GM12864 (cell line): Measurements from ENCODE around the gene STS.

Source experiments
- DNase-seq: peaks from one replicate; pipeline ENCODE4 v3.0.0-alpha.2; 2011; ENCODE audit warnings: low read depth
- H3K4me3 ChIP-seq: 2 replicates; pipeline ENCODE4 v1.5.1; 2011; ENCODE audit warnings: mild to moderate bottlenecking, low read depth, low read length, control low read depth
- TF ChIP-seq, protein P1 (sequence below): IDR thresholded peaks from 2 replicates; pipeline ENCODE4 v1.5.1; 2011; ENCODE audit warnings: low read depth, mild to moderate bottlenecking, moderate library complexity, low read length, control low read depth, inconsistent platforms; ENCODE audit errors: missing control alignments

The STS gene

DNA sequence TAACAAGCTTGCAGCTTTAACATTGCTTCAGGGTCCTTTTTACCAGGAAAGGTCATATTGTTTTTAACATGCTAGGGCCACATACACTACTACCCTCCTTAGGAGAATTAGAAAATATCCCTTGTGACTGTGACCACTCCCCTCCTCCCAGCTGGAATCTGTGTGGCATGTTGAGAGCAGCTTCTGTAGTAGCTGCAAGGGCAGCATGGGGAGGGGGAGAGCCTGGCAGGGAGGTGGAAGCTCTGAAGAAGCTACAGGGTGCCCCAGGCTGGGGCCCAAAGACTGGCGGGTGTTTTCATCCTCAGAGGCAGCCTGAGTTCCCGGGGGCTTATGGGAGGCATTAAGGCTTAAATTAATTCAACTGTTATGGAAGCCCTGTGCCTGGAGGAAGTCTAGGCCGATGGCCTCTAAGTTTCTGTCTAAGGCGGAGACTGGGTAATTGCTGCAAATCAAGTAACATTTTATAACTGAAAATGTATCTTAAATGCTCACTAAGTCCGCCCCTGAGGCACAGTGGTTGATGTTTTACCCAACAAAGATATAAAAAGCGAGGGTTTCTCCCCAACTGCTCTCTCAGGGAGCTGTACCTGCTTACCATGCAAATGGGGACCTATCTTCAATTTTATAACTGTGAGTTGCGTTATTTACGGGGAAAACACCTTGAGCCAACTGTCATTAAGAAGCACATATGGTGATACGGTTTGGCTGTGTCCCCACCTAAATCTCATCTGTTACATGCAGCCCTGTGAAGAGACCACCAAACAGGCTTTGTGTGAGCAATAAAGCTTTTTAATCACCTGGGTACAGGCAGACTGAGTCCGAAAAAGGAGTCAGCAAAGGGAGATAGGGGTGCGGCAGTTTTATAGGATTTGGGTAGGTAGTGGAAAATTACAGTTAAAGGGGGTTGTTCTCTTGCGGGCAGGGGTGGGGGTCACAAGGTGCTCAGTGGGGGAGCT, 37.4 kb upstream of the STS start:
- H3K4me3 ChIP-seq: no peak overlapping the region; the same call in 1 of the 2 replicates
- DNase-seq: no peak
- TF ChIP-seq, protein P1, sequence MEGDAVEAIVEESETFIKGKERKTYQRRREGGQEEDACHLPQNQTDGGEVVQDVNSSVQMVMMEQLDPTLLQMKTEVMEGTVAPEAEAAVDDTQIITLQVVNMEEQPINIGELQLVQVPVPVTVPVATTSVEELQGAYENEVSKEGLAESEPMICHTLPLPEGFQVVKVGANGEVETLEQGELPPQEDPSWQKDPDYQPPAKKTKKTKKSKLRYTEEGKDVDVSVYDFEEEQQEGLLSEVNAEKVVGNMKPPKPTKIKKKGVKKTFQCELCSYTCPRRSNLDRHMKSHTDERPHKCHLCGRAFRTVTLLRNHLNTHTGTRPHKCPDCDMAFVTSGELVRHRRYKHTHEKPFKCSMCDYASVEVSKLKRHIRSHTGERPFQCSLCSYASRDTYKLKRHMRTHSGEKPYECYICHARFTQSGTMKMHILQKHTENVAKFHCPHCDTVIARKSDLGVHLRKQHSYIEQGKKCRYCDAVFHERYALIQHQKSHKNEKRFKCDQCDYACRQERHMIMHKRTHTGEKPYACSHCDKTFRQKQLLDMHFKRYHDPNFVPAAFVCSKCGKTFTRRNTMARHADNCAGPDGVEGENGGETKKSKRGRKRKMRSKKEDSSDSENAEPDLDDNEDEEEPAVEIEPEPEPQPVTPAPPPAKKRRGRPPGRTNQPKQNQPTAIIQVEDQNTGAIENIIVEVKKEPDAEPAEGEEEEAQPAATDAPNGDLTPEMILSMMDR: no peak

GRCh38 chrX:7110821-7111276, 36.7 kb upstream of the STS start:
- no peak overlapping the region for H3K4me3 ChIP-seq
- TF ChIP-seq, protein P1: no peak
- peak; percentile 69 for DNase-seq

DNA sequence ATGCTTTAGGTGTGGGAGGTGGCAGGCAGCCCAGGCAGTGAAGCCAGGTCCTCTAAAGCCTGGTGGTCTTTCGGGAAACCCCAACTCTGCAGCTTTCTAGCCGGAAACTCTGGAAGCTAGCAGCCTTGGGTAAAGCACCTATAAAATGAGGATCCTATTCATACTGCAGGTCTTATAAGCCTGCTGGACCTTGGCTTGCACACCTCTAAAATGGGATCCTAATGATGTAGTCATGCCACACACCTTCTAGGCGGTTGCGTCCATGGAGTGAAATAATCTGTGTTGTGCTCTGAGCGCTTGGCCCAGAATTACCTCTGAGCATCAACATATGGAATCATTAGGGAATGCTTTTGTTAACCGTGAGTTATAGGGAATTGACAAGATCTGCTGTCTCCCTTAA, 36.0 kb upstream of the STS start:
- no peak for DNase-seq
- TF ChIP-seq, protein P1: no peak
- H3K4me3 ChIP-seq: no peak overlapping the region

DNA sequence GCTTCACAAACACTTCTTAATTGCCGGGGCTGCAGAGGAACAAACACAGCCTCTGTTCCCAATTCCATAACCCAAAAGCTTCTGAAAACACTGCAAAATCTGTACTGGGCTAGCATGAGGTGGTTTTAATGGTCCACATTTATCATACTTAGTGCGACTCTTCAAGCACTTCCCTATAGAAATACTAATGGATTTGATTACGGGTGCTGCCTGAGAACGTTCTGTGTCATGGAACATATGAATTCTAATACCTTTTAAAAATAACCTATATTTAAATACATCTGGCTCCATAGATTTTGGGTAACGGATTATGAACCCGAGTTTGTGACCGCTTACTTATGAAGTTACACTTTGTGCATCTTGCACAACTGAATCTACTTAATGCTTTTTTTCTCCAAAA, 35.4 kb upstream of the STS start:
- no peak overlapping the region for H3K4me3 ChIP-seq
- DNase-seq: no peak
- TF ChIP-seq, protein P1: no peak

DNA sequence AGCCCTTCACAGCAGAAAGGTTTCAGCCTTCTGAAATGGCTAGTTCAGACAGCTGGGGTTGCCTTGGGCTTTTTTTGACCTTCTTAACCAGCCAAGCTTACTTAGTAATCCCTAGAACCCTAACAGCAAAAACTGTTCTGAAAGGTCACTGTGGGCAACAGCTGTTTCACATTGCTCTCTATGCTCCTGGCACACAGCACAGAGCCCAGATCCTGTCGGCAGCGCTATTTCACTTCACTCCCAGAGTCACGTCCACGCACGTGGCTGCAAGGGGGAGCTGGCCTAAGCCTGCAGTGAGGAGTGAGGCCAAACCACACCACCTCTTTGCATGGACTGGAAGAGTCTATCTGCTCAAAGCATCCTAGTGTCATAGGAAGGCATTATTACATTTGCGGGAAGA, 32.0 kb upstream of the STS start:
- DNase-seq: peak; percentile 76
- TF ChIP-seq, protein P1: no peak
- no peak overlapping the region for H3K4me3 ChIP-seq

DNA sequence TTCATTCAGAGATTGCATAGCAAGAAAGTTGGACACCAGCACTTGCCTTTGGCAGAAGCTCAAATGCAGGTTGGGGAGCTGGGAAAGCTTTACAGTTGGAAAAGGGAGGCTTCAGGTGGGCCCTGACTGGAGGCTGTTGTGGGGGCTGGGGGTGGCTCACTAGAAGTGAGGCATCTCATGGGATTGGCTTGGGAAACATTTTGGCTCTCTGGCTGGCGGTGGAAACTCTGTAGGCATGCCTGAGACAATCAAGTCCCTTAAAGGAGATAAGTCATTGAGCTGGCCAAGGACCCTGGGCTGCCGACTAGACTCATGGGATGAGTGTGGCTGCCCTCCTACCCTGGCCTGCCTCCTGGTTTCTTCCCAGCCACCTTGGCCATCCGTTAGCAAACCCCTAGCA, 31.4 kb upstream of the STS start:
- TF ChIP-seq, protein P1: no peak
- no peak overlapping the region for H3K4me3 ChIP-seq
- DNase-seq: no peak
